Bone marrow (tissue), 2 donors: ENCODE results near the gene ATCAY.

Experiments used
- DNase-seq, 2 donors: peaks; one replicate each; lab custom pipeline; 2025; lab: John Stamatoyannopoulos, UW

ATCAY gene

DNA sequence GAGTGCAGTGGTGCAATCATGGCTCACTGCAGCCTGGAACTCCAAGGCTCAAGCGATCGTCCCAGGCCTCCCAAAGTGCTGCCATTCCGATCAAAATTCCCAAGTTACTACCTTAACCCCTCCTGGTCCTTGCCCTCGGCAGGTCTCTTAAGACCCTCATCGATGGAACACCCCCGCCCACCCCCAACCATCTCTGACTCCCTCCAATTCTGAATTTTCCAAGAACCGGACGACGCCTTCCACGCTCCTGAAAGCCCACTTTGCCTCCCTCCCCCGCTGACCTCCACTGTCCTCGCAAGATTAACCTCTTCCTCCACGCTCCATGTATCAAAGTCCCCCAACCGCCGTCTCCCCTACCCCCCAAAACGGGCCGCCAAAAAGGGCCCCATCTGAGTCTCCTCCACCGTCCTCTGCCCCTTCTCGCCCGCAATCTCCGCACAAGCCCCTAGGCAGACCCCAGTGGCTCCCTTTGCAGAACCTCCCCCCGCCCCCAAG is 89.9 kb downstream of the ATCAY start:
- no peak for DNase-seq

DNA sequence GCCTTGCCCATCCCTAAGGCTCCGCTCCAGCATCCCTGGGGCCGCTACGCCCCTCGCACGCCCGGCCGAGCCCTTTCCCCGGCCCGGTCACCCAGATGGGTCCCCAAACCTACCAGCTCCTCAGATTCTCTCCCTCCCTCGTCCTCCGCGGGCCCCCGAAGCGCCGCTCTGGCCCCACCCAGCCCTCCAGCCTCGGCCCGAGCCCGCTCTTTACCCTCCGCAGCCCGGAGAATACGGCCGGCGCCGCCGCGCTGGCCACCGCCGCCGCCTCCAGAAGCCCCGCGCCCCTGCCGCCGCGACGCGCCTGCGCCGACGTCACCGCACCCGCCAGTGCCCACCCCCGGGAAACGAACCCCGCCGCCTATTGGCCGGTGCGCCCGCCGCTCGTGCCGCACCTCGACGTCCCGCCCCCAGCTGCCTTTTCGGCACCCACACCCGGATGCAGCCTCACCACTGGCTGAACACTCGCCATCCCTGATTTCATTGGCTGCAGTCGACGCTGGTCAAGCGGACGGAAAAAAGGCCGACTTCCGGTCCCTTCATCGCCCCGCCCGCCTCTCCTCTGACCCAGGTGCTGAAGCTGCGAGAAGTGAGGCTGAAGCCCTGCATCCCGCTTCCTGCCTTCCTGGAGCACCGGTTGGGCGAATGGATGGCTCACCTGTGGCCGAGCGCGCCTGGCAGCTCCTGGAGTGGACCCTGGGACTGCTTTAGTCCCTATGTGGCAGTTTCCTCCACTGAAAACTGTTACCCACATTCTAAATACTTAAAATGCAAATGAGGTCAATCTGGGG is 90.5 kb downstream of the ATCAY start, which contains the start of gene DAPK3:
Gene DAPK3 (minus strand): TSS at position 292 of the 791 bp plus-strand sequence. CDS start 1,364 bp downstream, outside the sequence.
- DNase-seq = peak; percentile 78 to 85

DNA sequence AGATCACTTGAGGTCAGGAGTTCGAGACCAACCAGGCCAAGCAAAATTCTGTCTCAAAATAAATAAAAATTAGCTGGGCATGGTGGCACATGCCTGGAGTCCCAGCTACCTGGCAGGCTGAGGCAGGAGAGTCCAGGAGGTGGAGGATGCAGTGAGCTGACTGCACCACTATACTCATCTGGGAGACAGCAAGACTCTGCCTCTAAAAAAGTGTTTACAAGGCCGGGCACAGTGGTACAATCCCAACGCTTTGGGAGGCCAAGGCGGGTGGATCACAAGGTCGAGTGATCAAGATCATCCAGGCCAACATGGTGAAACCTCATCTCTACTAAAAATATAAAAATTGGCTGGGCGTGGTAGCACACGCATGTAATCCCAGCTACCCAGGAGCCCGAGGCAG is 94.7 kb downstream of the ATCAY start:
- no peak for DNase-seq

- DNase-seq = no peak
Observed at GRCh38 chr19:3975637-3976087, 95.2 kb downstream of the ATCAY start.

- no peak for DNase-seq
Observed at GRCh38 chr19:3976495-3977241, 96.2 kb downstream of the ATCAY start.
